HCT116 (cell line): ENCODE measurements around the gene EPB41L4A. TPM values are rescaled to one million over a fixed set of nuclear protein-coding genes. Genes with fewer than 3 reads are reported as not detected.

Experiments used
- ATAC-seq: fragments of 200-7000 bp; cut with Tn5 transposase; 2 replicates; pipeline ENCODE4 v1.9.1; 2020; ENCODE audit warnings: mild to moderate bottlenecking, moderate library complexity
- BruUV-seq: library from RNA; stranded (reverse); fragments of 400-500 nt; replicated peaks from 2 replicates; lab custom pipeline; 2021; lab: Mats Ljungman, UMichigan
- CTCF ChIA-PET: fragments of 300-600 bp; sonication (Branson Sonifier 250); formaldehyde crosslinking; loops from one replicate; lab custom pipeline; 2021; ENCODE audit warnings: antibody characterized with exemption; lab: Charles Lee
- POLR2A ChIA-PET: fragments of 300-600, 350-600 bp; sonication (Branson Sonifier 250); formaldehyde crosslinking; loops from one replicate; lab custom pipeline; 2021; ENCODE audit warnings: antibody characterized with exemption; lab: Charles Lee
- RAD21 ChIA-PET, 2 experiments: fragments of 300-600 bp; sonication (Branson Sonifier 250); formaldehyde crosslinking; loops; one replicate each; lab custom pipeline; 2023; ENCODE audit warnings: low total read pairs in 2 of 2; ENCODE audit not compliant: uncharacterized antibody in 2 of 2, unreplicated experiment in 2 of 2, low non-redundant PET in 1 of 2; lab: Charles Lee
- DNase-seq: peaks from one replicate; pipeline ENCODE4 v3.0.0-alpha.2; 2010; ENCODE audit warnings: low read depth, low spot score
- H2AFZ ChIP-seq: fragments of 200-600 bp; shearing (Covaris generic), sonication (generic); 2 replicates; pipeline ENCODE4 v1.6.1; 2017; ENCODE audit warnings: low read depth, mixed run types, mixed read lengths, antibody characterized with exemption, low read length; ENCODE audit not compliant: poor library complexity, severe bottlenecking
- H3K27ac ChIP-seq: 2 replicates; pipeline ENCODE4 v1.5.1; 2012; ENCODE audit warnings: low read depth, low read length
- H3K27me3 ChIP-seq: fragments of 200-600 bp; sonication (generic); 2 replicates; pipeline ENCODE4 v1.6.1; 2016; ENCODE audit warnings: mixed run types, low read length, mixed read lengths; ENCODE audit not compliant: insufficient read depth
- H3K36me3 ChIP-seq, 2 experiments: fragments of 200-500 bp in 1 of 2; fragments of 200-600 bp in 1 of 2; sonication (Bioruptor generic) in 1 of 2; sonication (generic) in 1 of 2; 2 replicates each; pipeline versions ENCODE4 v1.5.1 to v1.6.1; 2014 to 2016; ENCODE audit warnings: low read length in 2 of 2, inconsistent platforms in 1 of 2, mixed read lengths in 1 of 2, mixed run types in 1 of 2; ENCODE audit not compliant: insufficient read depth in 2 of 2, control insufficient read depth in 1 of 2
- H3K4me1 ChIP-seq, 2 experiments: fragments of 200-600 bp in 1 of 2; sonication (generic) in 1 of 2; 2 replicates each; pipeline versions ENCODE4 v1.5.1 to v1.6.1; 2012 to 2017; ENCODE audit warnings: low read length in 2 of 2, inconsistent platforms in 1 of 2, mild to moderate bottlenecking in 1 of 2, mixed read lengths in 1 of 2, mixed run types in 1 of 2, moderate library complexity in 1 of 2; ENCODE audit not compliant: insufficient read depth in 2 of 2, control insufficient read depth in 1 of 2
- H3K4me2 ChIP-seq: fragments of 200-600 bp; sonication (generic); 2 replicates; pipeline ENCODE4 v1.6.1; 2017; ENCODE audit warnings: mixed run types, low read length, mixed read lengths
- H3K4me3 ChIP-seq, 2 experiments: fragments of 200-600 bp in 1 of 2; sonication (generic) in 1 of 2; replicated peaks in 1 of 2; 2 replicates each; pipeline ENCODE4 v1.5.1; 2011 to 2016; ENCODE audit warnings: low read length in 2 of 2, control low read depth in 1 of 2, low read depth in 1 of 2, mild to moderate bottlenecking in 1 of 2, mixed read lengths in 1 of 2, mixed run types in 1 of 2
- H3K79me2 ChIP-seq: fragments of 200-600 bp; sonication (generic); 2 replicates; pipeline ENCODE4 v1.6.1; 2017; ENCODE audit warnings: mild to moderate bottlenecking, mixed run types, low read length, moderate library complexity, mixed read lengths; ENCODE audit not compliant: insufficient read depth
- H3K9ac ChIP-seq: fragments of 200-600 bp; sonication (generic); 2 replicates; pipeline ENCODE4 v1.6.1; 2016; ENCODE audit warnings: low read length, mixed read lengths
- H3K9me2 ChIP-seq: fragments of 200-600 bp; sonication (generic), shearing (Covaris generic); 2 replicates; pipeline ENCODE4 v1.6.1; 2017; ENCODE audit warnings: mixed run types, mild to moderate bottlenecking, moderate library complexity; ENCODE audit not compliant: insufficient read depth
- H3K9me3 ChIP-seq, 2 experiments: fragments of 200-500 bp in 1 of 2; fragments of 200-600 bp in 1 of 2; sonication (Bioruptor generic) in 1 of 2; sonication (generic) in 1 of 2; 2 replicates each; pipeline ENCODE4 v1.6.1; 2014 to 2017; ENCODE audit warnings: low read length in 2 of 2, mixed read lengths in 2 of 2, inconsistent platforms in 1 of 2, low read depth in 1 of 2, mild to moderate bottlenecking in 1 of 2, mixed run types in 1 of 2, moderate library complexity in 1 of 2; ENCODE audit not compliant: control insufficient read depth in 1 of 2, insufficient read depth in 1 of 2
- H4K20me1 ChIP-seq: fragments of 200-600 bp; sonication (generic), shearing (Covaris generic); 2 replicates; pipeline ENCODE4 v1.6.1; 2017; ENCODE audit warnings: mixed run types, mild to moderate bottlenecking, moderate library complexity; ENCODE audit not compliant: insufficient read depth
- ELF1 ChIP-seq: IDR thresholded peaks from 2 replicates; pipeline ENCODE4 v1.6.1; 2012; ENCODE audit warnings: low read depth, borderline replicate concordance
- EZH2phosphoT487 ChIP-seq: fragments of 200-600 bp; IDR thresholded peaks from 2 replicates; pipeline ENCODE4 v1.6.1; 2018; ENCODE audit warnings: antibody characterized with exemption, borderline replicate concordance
- FOSL1 ChIP-seq: IDR thresholded peaks from 2 replicates; pipeline ENCODE4 v1.6.1; 2012; ENCODE audit warnings: low read depth
- POLR2AphosphoS5 ChIP-seq: IDR thresholded peaks from 2 replicates; pipeline ENCODE4 v1.6.1; 2011; ENCODE audit warnings: mild to moderate bottlenecking, low read depth, low read length, moderate library complexity
- ZFX ChIP-seq: fragments of 450-650 bp; IDR thresholded peaks from 2 replicates; pipeline ENCODE4 v1.6.1; 2017
- intact Hi-C: fragments of 100-400 bp; cut with micrococcal nuclease; formaldehyde crosslinking; loops from 2 replicates; pipeline ENCODE4 v1.10.0; 2022
- total RNA-seq: library from RNA; stranded (reverse); gene quantifications from one replicate; pipeline ENCODE4 v1.2.1, GENCODE V29; 2021; ENCODE audit not compliant: unreplicated experiment
- TF ChIP-seq, protein P1 (sequence below), 3 experiments: fragments of 200-600 bp in 1 of 3; sonication (generic) in 1 of 3; IDR thresholded peaks in 2 of 3; conservative IDR thresholded peaks in 1 of 3; 2 replicates each; pipeline ENCODE4 v1.5.1; 2012 to 2017; ENCODE audit warnings: low read depth in 2 of 3, low read length in 2 of 3, antibody characterized with exemption in 1 of 3, borderline replicate concordance in 1 of 3, control low read depth in 1 of 3, mild to moderate bottlenecking in 1 of 3, mixed read lengths in 1 of 3, mixed run types in 1 of 3, moderate library complexity in 1 of 3; ENCODE audit not compliant: insufficient read depth in 1 of 3
- TF ChIP-seq, protein P2 (sequence below): IDR thresholded peaks from 2 replicates; pipeline ENCODE4 v1.6.1; 2012

Gene EPB41L4A
- total RNA-seq, 1 experiment from 2014 or later: 2.8 TPM

DNA sequence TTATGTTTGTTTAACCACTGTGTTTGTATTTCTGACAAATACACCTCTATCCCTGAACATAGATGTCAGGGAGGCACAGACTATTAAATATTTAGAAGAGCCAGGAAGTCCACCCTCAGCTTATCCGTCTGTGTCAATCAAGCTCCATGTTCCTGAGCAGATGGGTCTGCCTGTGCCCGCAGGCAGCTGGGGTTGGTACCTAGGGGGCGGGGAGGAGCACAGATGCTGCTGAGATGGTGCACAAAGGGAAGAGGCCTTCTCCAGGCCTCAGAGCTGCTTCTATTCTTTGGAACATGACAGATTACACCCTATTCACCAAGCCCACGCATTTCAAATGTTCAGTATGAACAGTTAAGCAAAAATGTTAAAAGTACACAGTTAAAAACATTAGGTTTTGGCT is 142.1 kb downstream of the EPB41L4A start:
- BruUV-seq: no TSS peak
- Histone ChIP-seq H3K9me2 (no peaks in the 10 kb centered on the region), H3K9me3 (no peaks in the 10 kb centered on the region), H3K27me3 (no peaks in the 10 kb centered on the region), H3K27ac (no peak overlapping the region), H3K79me2 (no peaks in the 10 kb centered on the region), H2AFZ (no peak overlapping the region), H3K4me1 (no peaks in the 10 kb centered on the region), H4K20me1 (no peaks in the 10 kb centered on the region; the same call in 1 of the 2 replicates), H3K4me2 (no peak overlapping the region), H3K36me3 (no peaks in the 10 kb centered on the region), H3K4me3 (no peak overlapping the region), H3K9ac (no peak overlapping the region)
- DNase-seq (no peak), ATAC-seq (peak; percentile 27; the same call in 1 of the 2 replicates)
- TF ChIP-seq EZH2phosphoT487 (no peak), ZFX (no peak), POLR2AphosphoS5 (no peak)
- TF ChIP-seq, protein P1, sequence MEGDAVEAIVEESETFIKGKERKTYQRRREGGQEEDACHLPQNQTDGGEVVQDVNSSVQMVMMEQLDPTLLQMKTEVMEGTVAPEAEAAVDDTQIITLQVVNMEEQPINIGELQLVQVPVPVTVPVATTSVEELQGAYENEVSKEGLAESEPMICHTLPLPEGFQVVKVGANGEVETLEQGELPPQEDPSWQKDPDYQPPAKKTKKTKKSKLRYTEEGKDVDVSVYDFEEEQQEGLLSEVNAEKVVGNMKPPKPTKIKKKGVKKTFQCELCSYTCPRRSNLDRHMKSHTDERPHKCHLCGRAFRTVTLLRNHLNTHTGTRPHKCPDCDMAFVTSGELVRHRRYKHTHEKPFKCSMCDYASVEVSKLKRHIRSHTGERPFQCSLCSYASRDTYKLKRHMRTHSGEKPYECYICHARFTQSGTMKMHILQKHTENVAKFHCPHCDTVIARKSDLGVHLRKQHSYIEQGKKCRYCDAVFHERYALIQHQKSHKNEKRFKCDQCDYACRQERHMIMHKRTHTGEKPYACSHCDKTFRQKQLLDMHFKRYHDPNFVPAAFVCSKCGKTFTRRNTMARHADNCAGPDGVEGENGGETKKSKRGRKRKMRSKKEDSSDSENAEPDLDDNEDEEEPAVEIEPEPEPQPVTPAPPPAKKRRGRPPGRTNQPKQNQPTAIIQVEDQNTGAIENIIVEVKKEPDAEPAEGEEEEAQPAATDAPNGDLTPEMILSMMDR (IDR thresholded peaks at IDR 0.05 in 2 of 3, conservative IDR thresholded peaks at IDR 0.05 in 1 of 3; ENCODE audit: borderline replicate concordance in 1 of 3, insufficient read depth in 1 of 3, low read depth in 2 of 3, low read length in 2 of 3): no peak
- intact Hi-C loops: no loop called here
- POLR2A ChIA-PET: no interaction called here
- RAD21 ChIA-PET: no interaction called here
- CTCF ChIA-PET: no interaction called here

DNA sequence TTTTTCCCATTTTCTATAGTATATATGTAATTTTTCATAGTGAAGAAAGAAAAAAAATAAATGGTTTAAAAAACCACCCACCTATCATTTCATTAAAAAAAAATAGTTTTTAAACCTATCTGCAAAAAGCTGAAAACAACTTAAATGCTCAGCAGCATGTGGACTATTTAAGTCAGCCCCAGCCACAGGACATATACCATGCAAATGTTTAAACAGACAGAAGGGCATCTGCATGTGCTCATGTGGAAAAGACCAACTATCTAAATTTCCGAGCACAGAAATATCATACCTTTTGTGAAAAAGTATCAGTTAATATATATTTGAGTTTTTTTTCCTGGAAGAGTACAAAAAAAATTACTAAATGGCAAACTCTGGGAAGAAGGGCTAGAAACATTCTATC is 143.4 kb downstream of the EPB41L4A start:
- Histone ChIP-seq H3K4me3 (no peak overlapping the region), H3K4me2 (no peak overlapping the region), H3K36me3 (no peaks in the 10 kb centered on the region), H3K4me1 (no peaks in the 10 kb centered on the region; a peak in 1 of 4 replicates), H3K9ac (no peak overlapping the region), H2AFZ (no peak overlapping the region), H3K9me3 (no peaks in the 10 kb centered on the region), H3K9me2 (no peaks in the 10 kb centered on the region), H3K79me2 (no peaks in the 10 kb centered on the region)
- POLR2A ChIA-PET: no interaction called here
- intact Hi-C loops: no loop called here
- no peak for ATAC-seq
- CTCF ChIA-PET: no interaction called here
- RAD21 ChIA-PET: no interaction called here
- no TSS peak for BruUV-seq
- TF ChIP-seq ELF1 (no peak), FOSL1 (no peak)
- TF ChIP-seq, protein P1 (IDR thresholded peaks at IDR 0.05 in 2 of 3, conservative IDR thresholded peaks at IDR 0.05 in 1 of 3; ENCODE audit: borderline replicate concordance in 1 of 3, insufficient read depth in 1 of 3, low read depth in 2 of 3, low read length in 2 of 3): no peak
- TF ChIP-seq, protein P2, sequence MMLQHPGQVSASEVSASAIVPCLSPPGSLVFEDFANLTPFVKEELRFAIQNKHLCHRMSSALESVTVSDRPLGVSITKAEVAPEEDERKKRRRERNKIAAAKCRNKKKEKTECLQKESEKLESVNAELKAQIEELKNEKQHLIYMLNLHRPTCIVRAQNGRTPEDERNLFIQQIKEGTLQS: no peak
- TF ChIP-seq, all 23 proteins: peak for 0
- DNase-seq: no peak
- no peaks in the 10 kb centered on the region; the same call in 1 of the 2 replicates for H4K20me1 ChIP-seq
- H3K27ac ChIP-seq: no peak overlapping the region
- no peaks in the 10 kb centered on the region for H3K27me3 ChIP-seq
